HepG2 (cell line): ENCODE data around the gene ZGRF1. TPM values are rescaled to one million over a fixed set of nuclear protein-coding genes. Genes with fewer than 3 reads are reported as not detected.

Experiments used
- ATAC-seq: fragments of 200-7000 bp; cut with Tn5 transposase; 3 replicates; pipeline ENCODE4 v1.9.1; 2020; ENCODE audit warnings: mild to moderate bottlenecking, moderate library complexity
- BruUV-seq: library from RNA; stranded (reverse); fragments of 400-500 nt; replicated peaks from 2 replicates; lab custom pipeline; 2021; lab: Mats Ljungman, UMichigan
- CTCF ChIA-PET: fragments of 300-600 bp; formaldehyde crosslinking; extraction: SDS; loops from one replicate; lab custom pipeline; 2021; ENCODE audit warnings: low total read pairs, inconsistent platforms, low intra/inter-chr PET ratio; lab: Yijun Ruan, JAX
- POLR2A ChIA-PET: fragments of 350-600 bp; sonication (Branson Sonifier 250); formaldehyde crosslinking; loops from one replicate; lab custom pipeline; 2020; ENCODE audit warnings: antibody characterized with exemption, inconsistent platforms; lab: Yijun Ruan, JAX
- DNase-seq: peaks from one replicate; pipeline ENCODE4 v3.0.0-alpha.2; 2015; ENCODE audit warnings: low spot score
- FAIRE-seq: peaks from 3 replicates; lab custom pipeline; 2011; peaks lifted over from hg19 to GRCh38; lab: Jason Lieb, UNC
- H2AFZ ChIP-seq: one replicate; pipeline ENCODE4 v1.6.1; 2011; ENCODE audit warnings: low read length, inconsistent platforms
- H3K27ac ChIP-seq: fragments of 300-600 bp; 3 replicates; pipeline ENCODE4 v1.8.0; 2011; ENCODE audit warnings: mixed run types, mild to moderate bottlenecking, mixed read lengths, low read length, inconsistent platforms; ENCODE audit not compliant: insufficient read depth; ENCODE audit errors: extremely low read length
- H3K27me3 ChIP-seq, 2 experiments: fragments of 200-600 bp in 1 of 2; 2 replicates in 1 of 2; 3 replicates in 1 of 2; pipeline versions ENCODE4 v1.6.0 to v1.8.0; 2011; ENCODE audit warnings: low read length in 2 of 2, mild to moderate bottlenecking in 2 of 2, moderate library complexity in 2 of 2, inconsistent platforms in 1 of 2; ENCODE audit not compliant: insufficient read depth in 2 of 2, control insufficient read depth in 1 of 2
- H3K36me3 ChIP-seq, 2 experiments: fragments of 200-600 bp in 1 of 2; replicated peaks in 1 of 2; 2 replicates in 1 of 2; 3 replicates in 1 of 2; pipeline versions ENCODE4 v1.5.1 to v1.8.0; 2011; ENCODE audit warnings: low read length in 2 of 2, inconsistent platforms in 1 of 2; ENCODE audit not compliant: insufficient read depth in 2 of 2, control insufficient read depth in 1 of 2
- H3K4me1 ChIP-seq: 2 replicates; pipeline ENCODE4 v1.5.1; 2012; ENCODE audit warnings: low read length, inconsistent platforms; ENCODE audit not compliant: insufficient read depth
- H3K4me2 ChIP-seq: 2 replicates; pipeline ENCODE4 v1.6.0; 2011; ENCODE audit warnings: low read depth, low read length, inconsistent platforms
- H3K4me3 ChIP-seq, 3 experiments: fragments of 200-600 bp in 1 of 3; sonication (generic), shearing (Covaris generic) in 1 of 3; replicated peaks in 1 of 3; 2 replicates each; pipeline ENCODE4 v1.5.1; 2011 to 2016; ENCODE audit warnings: low read length in 3 of 3, inconsistent platforms in 2 of 3, low read depth in 2 of 3, mild to moderate bottlenecking in 2 of 3, control low read depth in 1 of 3, mixed read lengths in 1 of 3; ENCODE audit not compliant: insufficient read depth in 1 of 3
- H3K79me2 ChIP-seq: one replicate; pipeline ENCODE4 v1.6.1; 2011; ENCODE audit warnings: low read length, inconsistent platforms; ENCODE audit not compliant: insufficient read depth
- H3K9ac ChIP-seq: 2 replicates; pipeline ENCODE4 v1.6.0; 2011; ENCODE audit warnings: mild to moderate bottlenecking, low read depth, low read length, inconsistent platforms; ENCODE audit not compliant: insufficient read depth
- H3K9me3 ChIP-seq: 2 replicates; pipeline ENCODE4 v1.5.1; 2012; ENCODE audit warnings: mild to moderate bottlenecking, low read length
- H4K20me1 ChIP-seq: 2 replicates; pipeline ENCODE4 v1.6.0; 2011; ENCODE audit warnings: inconsistent platforms, mild to moderate bottlenecking, low read length, moderate library complexity; ENCODE audit not compliant: insufficient read depth
- CBFB ChIP-seq: sonication (generic); formaldehyde crosslinking; IDR thresholded peaks from 2 replicates; pipeline ENCODE4 v1.4.0; 2020; ENCODE audit warnings: missing genetic modification reagents
- ETV5 ChIP-seq: IDR thresholded peaks from 2 replicates; pipeline ENCODE4 v1.6.1; 2018; ENCODE audit warnings: missing biosample characterization, missing genetic modification reagents, inconsistent platforms, borderline replicate concordance
- FOXO1 ChIP-seq: sonication (generic); formaldehyde crosslinking; IDR thresholded peaks from 2 replicates; pipeline ENCODE4 v1.4.0; 2020; ENCODE audit warnings: missing genetic modification reagents
- GFI1 ChIP-seq: sonication (generic); formaldehyde crosslinking; IDR thresholded peaks from 2 replicates; pipeline ENCODE4 v1.5.0; 2020; ENCODE audit warnings: missing genetic modification reagents, mild to moderate bottlenecking, borderline replicate concordance
- JARID2 ChIP-seq: sonication (generic); formaldehyde crosslinking; IDR thresholded peaks from 2 replicates; pipeline ENCODE4 v1.8.1; 2023; ENCODE audit warnings: missing genetic modification reagents, inconsistent platforms; ENCODE audit not compliant: insufficient replicate concordance
- KDM5A ChIP-seq: fragments of 200-600 bp; sonication (generic); IDR thresholded peaks from 2 replicates; pipeline ENCODE4 v1.7.0; 2018; ENCODE audit warnings: antibody characterized with exemption, mild to moderate bottlenecking, low read length, borderline replicate concordance
- MTA3 ChIP-seq: sonication (generic); formaldehyde crosslinking; IDR thresholded peaks from 2 replicates; pipeline ENCODE4 v1.4.0; 2020; ENCODE audit warnings: missing genetic modification reagents
- PHF21A ChIP-seq: sonication (generic); formaldehyde crosslinking; IDR thresholded peaks from 2 replicates; pipeline ENCODE4 v1.5.0; 2020; ENCODE audit warnings: mild to moderate bottlenecking, missing genetic modification reagents
- TMF1 ChIP-seq: sonication (generic); formaldehyde crosslinking; IDR thresholded peaks from 2 replicates; pipeline ENCODE4 v1.8.1; 2022; ENCODE audit warnings: low read depth, missing genetic modification reagents
- ZIK1 ChIP-seq: sonication (generic); formaldehyde crosslinking; IDR thresholded peaks from 2 replicates; pipeline ENCODE4 v1.5.0; 2020; ENCODE audit warnings: mild to moderate bottlenecking, low read depth, missing genetic modification reagents, borderline replicate concordance
- ZNF766 ChIP-seq: sonication (generic); formaldehyde crosslinking; IDR thresholded peaks from 2 replicates; pipeline ENCODE4 v1.5.0; 2020; ENCODE audit warnings: missing genetic modification reagents, borderline replicate concordance
- WGBS: methylation state at CpG from one replicate; pipeline ENCODE4 v1.1.6; 2017; ENCODE audit warnings: low lambda C conversion rate; 5-methylcytosine and 5-hydroxymethylcytosine counted together
- in situ Hi-C: cut with HindIII; loops from 2 replicates; pipeline ENCODE4 v1.10.0; 2017; ENCODE audit warnings: low pct_unique_long_range_greater_than_20kb; ENCODE audit not compliant: extremely low pct_ligation_motif_present
- intact Hi-C: fragments of 100-400 bp; cut with micrococcal nuclease; formaldehyde crosslinking; loops from one replicate; pipeline ENCODE4 v1.10.0; 2022; ENCODE audit not compliant: unreplicated experiment
- polyA plus RNA-seq, 8 experiments: library from polyadenylated mRNA; depleted of rRNA in 3 of 8; stranded (reverse) in 7 of 8; unstranded in 1 of 8; fragments of >200 nt; fragmentation: Illumina TruSeq in 4 of 8; extraction: Trizol in 4 of 8; gene quantifications; 2 replicates each; pipeline versions ENCODE4 v1.2.1 to v1.2.3, GENCODE V29; 2011 to 2016; ENCODE audit warnings: low read depth in 4 of 8, missing spikeins in 1 of 8, mixed read lengths in 1 of 8; ENCODE audit not compliant: insufficient read depth in 1 of 8
- total RNA-seq, 5 experiments: library from RNA; depleted of rRNA; stranded (reverse); fragments of >200 nt; fragmentation: Illumina TruSeq; extraction: Trizol; gene quantifications; 2 replicates each; pipeline ENCODE4 v1.2.3, GENCODE V29; 2016; ENCODE audit warnings: low read depth in 1 of 5
- TF ChIP-seq, protein P1 (sequence below): sonication (generic); formaldehyde crosslinking; IDR thresholded peaks from 2 replicates; pipeline ENCODE4 v1.4.0; 2020; ENCODE audit warnings: missing genetic modification reagents
- TF ChIP-seq, protein P2 (sequence below): sonication (generic); formaldehyde crosslinking; IDR thresholded peaks from 2 replicates; pipeline ENCODE4 v1.4.0; 2020; ENCODE audit warnings: missing genetic modification reagents
- TF ChIP-seq, protein P3 (sequence below): IDR thresholded peaks from 2 replicates; pipeline ENCODE4 v1.6.1; 2016; ENCODE audit warnings: missing genetic modification reagents, missing compliant biosample characterization
- TF ChIP-seq, protein P4 (sequence below): conservative IDR thresholded peaks from 2 replicates; pipeline ENCODE4 v1.6.1; 2018; ENCODE audit warnings: missing genetic modification reagents
- TF ChIP-seq, protein P5 (sequence below): sonication (generic); formaldehyde crosslinking; IDR thresholded peaks from 2 replicates; pipeline ENCODE4 v1.9.0; 2021; ENCODE audit warnings: missing genetic modification reagents, borderline replicate concordance

Gene ZGRF1
- total and polyA plus RNA-seq, 2 of the 13 experiments (the other 11 are each of a cell fraction or from before 2014, with no cell fraction given) = 8.6 to 15.9 TPM

DNA sequence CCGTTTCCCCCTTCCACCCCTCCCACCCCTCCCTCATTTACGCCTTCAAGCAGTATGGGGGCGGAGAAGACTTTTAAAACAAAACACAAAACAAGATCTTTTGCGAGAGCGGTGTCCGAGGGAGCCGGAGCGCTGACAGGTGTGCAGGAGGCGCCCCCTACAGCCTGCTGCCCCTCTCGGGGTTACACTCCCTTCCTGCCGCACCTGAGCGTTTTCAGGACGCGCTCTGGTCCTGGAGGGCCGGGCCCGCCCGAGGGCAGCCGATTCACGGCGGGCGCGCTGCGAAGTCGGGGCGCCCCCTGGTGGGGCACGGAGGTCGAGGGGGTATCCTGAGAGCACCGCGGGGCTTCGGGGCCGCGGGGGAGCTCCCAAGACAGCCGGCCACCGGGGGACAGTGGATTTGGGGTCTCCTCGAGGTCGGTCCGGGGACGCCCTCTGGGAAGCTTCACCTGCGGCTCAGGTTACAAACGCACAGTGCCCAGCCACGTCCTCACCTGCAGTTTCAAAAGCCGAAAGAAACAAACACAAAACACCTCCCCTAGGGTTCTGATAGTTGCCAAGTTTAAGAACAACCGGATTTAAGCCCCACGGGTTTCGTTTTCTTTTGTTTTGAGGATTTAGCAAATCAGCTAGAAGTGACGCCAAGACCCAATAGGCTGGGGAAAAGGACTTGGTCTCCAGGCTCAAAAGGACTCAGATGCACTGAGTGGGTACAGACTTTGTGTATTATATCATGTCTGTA is 112.8 kb downstream of the ZGRF1 start:
- Histone ChIP-seq H3K27me3 (peaks cover 0 to 47% of the 10 kb centered on the region in 2 experiments), H3K9ac (no peak overlapping the region), H3K4me2 (peak overlapping the region; percentile 77), H3K4me1 (peaks cover 27% of the 10 kb centered on the region), H3K4me3 (peak overlapping the region; percentile 23 to 54 (median 43); a peak in 4 of 6 replicates), H3K79me2 (no peaks in the 10 kb centered on the region), H4K20me1 (no peaks in the 10 kb centered on the region), H2AFZ (no peak overlapping the region), H3K36me3 (no peaks in the 10 kb centered on the region), H3K27ac (no peak overlapping the region), H3K9me3 (no peaks in the 10 kb centered on the region)
- FAIRE-seq (peak; percentile 43), ATAC-seq (peak; percentile 97), DNase-seq (peak; percentile 66)
- intact Hi-C loops (loop anchor here (1.0 to 5.0 kb wide), 4 partner anchors 78 to 449 kb away; no protein-coding TSS in a partner anchor), in situ Hi-C loops (loop anchor here (5.0 to 10.0 kb wide), 2 partner anchors 197 to 449 kb away; no protein-coding TSS in a partner anchor)
- ChIA-PET CTCF (interaction anchor here (1.2 to 3.2 kb wide), 4 partner anchors 196 to 449 kb away, joined by 5 to 27 read pairs (median 6); no protein-coding TSS in a partner anchor), POLR2A (no interaction called here)
- WGBS = 5% methylated on average over 14 of the region's 46 CpGs
- no TSS peak for BruUV-seq
- TF ChIP-seq, protein P1, sequence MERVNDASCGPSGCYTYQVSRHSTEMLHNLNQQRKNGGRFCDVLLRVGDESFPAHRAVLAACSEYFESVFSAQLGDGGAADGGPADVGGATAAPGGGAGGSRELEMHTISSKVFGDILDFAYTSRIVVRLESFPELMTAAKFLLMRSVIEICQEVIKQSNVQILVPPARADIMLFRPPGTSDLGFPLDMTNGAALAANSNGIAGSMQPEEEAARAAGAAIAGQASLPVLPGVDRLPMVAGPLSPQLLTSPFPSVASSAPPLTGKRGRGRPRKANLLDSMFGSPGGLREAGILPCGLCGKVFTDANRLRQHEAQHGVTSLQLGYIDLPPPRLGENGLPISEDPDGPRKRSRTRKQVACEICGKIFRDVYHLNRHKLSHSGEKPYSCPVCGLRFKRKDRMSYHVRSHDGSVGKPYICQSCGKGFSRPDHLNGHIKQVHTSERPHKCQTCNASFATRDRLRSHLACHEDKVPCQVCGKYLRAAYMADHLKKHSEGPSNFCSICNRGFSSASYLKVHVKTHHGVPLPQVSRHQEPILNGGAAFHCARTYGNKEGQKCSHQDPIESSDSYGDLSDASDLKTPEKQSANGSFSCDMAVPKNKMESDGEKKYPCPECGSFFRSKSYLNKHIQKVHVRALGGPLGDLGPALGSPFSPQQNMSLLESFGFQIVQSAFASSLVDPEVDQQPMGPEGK (CRISPR knock-in tag) = 0 out of 2 replicates have a peak, but pooled peaks have one; percentile 28
- no peak for TF ChIP-seq MTA3 (CRISPR knock-in tag)
- no peak for TF ChIP-seq JARID2 (CRISPR knock-in tag)
- TF ChIP-seq ETV5 = peak; percentile 45; the same call in 1 of the 2 replicates
- TF ChIP-seq, protein P2, sequence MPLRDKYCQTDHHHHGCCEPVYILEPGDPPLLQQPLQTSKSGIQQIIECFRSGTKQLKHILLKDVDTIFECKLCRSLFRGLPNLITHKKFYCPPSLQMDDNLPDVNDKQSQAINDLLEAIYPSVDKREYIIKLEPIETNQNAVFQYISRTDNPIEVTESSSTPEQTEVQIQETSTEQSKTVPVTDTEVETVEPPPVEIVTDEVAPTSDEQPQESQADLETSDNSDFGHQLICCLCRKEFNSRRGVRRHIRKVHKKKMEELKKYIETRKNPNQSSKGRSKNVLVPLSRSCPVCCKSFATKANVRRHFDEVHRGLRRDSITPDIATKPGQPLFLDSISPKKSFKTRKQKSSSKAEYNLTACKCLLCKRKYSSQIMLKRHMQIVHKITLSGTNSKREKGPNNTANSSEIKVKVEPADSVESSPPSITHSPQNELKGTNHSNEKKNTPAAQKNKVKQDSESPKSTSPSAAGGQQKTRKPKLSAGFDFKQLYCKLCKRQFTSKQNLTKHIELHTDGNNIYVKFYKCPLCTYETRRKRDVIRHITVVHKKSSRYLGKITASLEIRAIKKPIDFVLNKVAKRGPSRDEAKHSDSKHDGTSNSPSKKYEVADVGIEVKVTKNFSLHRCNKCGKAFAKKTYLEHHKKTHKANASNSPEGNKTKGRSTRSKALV (CRISPR knock-in tag) = 0 out of 2 replicates have a peak, but pooled peaks have one; percentile 56
- TF ChIP-seq FOXO1 = 0 out of 2 replicates have a peak, but pooled peaks have one; percentile 25
- TF ChIP-seq KDM5A = no peak
- TF ChIP-seq, protein P3, sequence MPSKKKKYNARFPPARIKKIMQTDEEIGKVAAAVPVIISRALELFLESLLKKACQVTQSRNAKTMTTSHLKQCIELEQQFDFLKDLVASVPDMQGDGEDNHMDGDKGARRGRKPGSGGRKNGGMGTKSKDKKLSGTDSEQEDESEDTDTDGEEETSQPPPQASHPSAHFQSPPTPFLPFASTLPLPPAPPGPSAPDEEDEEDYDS (CRISPR knock-in tag) = peak; percentile 34; the same call in 1 of the 2 replicates
- no peak for TF ChIP-seq PHF21A
- TF ChIP-seq, protein P4, sequence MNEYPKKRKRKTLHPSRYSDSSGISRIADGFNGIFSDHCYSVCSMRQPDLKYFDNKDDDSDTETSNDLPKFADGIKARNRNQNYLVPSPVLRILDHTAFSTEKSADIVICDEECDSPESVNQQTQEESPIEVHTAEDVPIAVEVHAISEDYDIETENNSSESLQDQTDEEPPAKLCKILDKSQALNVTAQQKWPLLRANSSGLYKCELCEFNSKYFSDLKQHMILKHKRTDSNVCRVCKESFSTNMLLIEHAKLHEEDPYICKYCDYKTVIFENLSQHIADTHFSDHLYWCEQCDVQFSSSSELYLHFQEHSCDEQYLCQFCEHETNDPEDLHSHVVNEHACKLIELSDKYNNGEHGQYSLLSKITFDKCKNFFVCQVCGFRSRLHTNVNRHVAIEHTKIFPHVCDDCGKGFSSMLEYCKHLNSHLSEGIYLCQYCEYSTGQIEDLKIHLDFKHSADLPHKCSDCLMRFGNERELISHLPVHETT (CRISPR knock-in tag) = no peak
- 0 out of 2 replicates have a peak, but pooled peaks have one; percentile 44 for TF ChIP-seq CBFB
- TF ChIP-seq TMF1 (CRISPR knock-in tag) = no peak
- TF ChIP-seq ZNF766 = no peak
- TF ChIP-seq ZIK1 (CRISPR knock-in tag) = no peak
- no peak for TF ChIP-seq GFI1 (CRISPR knock-in tag)
- TF ChIP-seq, protein P5, sequence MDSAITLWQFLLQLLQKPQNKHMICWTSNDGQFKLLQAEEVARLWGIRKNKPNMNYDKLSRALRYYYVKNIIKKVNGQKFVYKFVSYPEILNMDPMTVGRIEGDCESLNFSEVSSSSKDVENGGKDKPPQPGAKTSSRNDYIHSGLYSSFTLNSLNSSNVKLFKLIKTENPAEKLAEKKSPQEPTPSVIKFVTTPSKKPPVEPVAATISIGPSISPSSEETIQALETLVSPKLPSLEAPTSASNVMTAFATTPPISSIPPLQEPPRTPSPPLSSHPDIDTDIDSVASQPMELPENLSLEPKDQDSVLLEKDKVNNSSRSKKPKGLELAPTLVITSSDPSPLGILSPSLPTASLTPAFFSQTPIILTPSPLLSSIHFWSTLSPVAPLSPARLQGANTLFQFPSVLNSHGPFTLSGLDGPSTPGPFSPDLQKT (CRISPR knock-in tag) = no peak
